ENCODE data around the gene TPST1.
"Not testable (repeated sequence)": the region's sequence is repeated elsewhere in the genome, so short reads cannot be mapped to it uniquely, and the experiment has no call there.

Gene TPST1

GRCh38 chr7:66204822-66205740, at the start of gene TPST1:
Gene TPST1 (plus strand): TSS chr7:66205334. CDS start chr7:66240426, 35,092 bp downstream.
- DNase-seq: peak; percentile 79 to 84

- not testable (repeated sequence) for DNase-seq
Measured at GRCh38 chr7:66156035-66156434, 49.1 kb upstream of the TPST1 start.

- DNase-seq: no peak
Measured at GRCh38 chr7:66157060-66157459, 48.1 kb upstream of the TPST1 start.

- DNase-seq: no peak
Measured at GRCh38 chr7:66162622-66163021, 42.5 kb upstream of the TPST1 start.

GRCh38 chr7:66163186-66163610, 41.9 kb upstream of the TPST1 start:
- no peak for DNase-seq

GRCh38 chr7:66164356-66164755, 40.8 kb upstream of the TPST1 start:
- no peak for DNase-seq

GRCh38 chr7:66167773-66168387, 37.3 kb upstream of the TPST1 start:
- no peak for DNase-seq

- no peak for DNase-seq
Measured at GRCh38 chr7:66169616-66170015, 35.5 kb upstream of the TPST1 start.

- no peak for DNase-seq
Measured at GRCh38 chr7:66170309-66171231, 34.6 kb upstream of the TPST1 start.

GRCh38 chr7:66172536-66173401, 32.4 kb upstream of the TPST1 start:
- not testable (repeated sequence) for DNase-seq

GRCh38 chr7:66173856-66174255, 31.3 kb upstream of the TPST1 start:
- no peak for DNase-seq

- not testable (repeated sequence) for DNase-seq
Measured at GRCh38 chr7:66175006-66175405, 30.1 kb upstream of the TPST1 start.

- DNase-seq: no peak
Measured at GRCh38 chr7:66176914-66177313, 28.2 kb upstream of the TPST1 start.

- DNase-seq: no peak
Measured at GRCh38 chr7:66178258-66178657, 26.9 kb upstream of the TPST1 start.

- no peak for DNase-seq
Measured at GRCh38 chr7:66181329-66181728, 23.8 kb upstream of the TPST1 start.

GRCh38 chr7:66181845-66182244, 23.3 kb upstream of the TPST1 start:
- no peak for DNase-seq

GRCh38 chr7:66182920-66183319, 22.2 kb upstream of the TPST1 start:
- DNase-seq: no peak

- DNase-seq: no peak
Measured at GRCh38 chr7:66183700-66184099, 21.4 kb upstream of the TPST1 start.

GRCh38 chr7:66185680-66186187, 19.4 kb upstream of the TPST1 start:
- no peak for DNase-seq

- DNase-seq: no peak
Measured at GRCh38 chr7:66186991-66187390, 18.1 kb upstream of the TPST1 start.

GRCh38 chr7:66187905-66188304, 17.2 kb upstream of the TPST1 start:
- DNase-seq: no peak

GRCh38 chr7:66188645-66189044, 16.5 kb upstream of the TPST1 start:
- no peak for DNase-seq
